WTC11 (cell line): Measurements from ENCODE around the gene ANKRD13D. TPM values are rescaled to one million over a fixed set of nuclear protein-coding genes. Genes with fewer than 3 reads are reported as not detected.

Experiments
- ATAC-seq: fragments of 200-7000 bp; cut with Tn5 transposase; 2 replicates; pipeline ENCODE4 v1.10.0; 2021; ENCODE audit warnings: mild to moderate bottlenecking, moderate library complexity
- CTCF ChIA-PET: fragments of 300-600 bp; sonication (Branson Sonifier 250); formaldehyde crosslinking; loops from one replicate; lab custom pipeline; 2021; ENCODE audit warnings: antibody characterized with exemption; lab: Charles Lee
- POLR2A ChIA-PET: fragments of 350-600 bp; sonication (Branson Sonifier 250); formaldehyde crosslinking; loops from one replicate; lab custom pipeline; 2021; ENCODE audit warnings: antibody characterized with exemption; lab: Charles Lee
- DNase-seq: peaks from one replicate; pipeline ENCODE4 v3.0.0; 2021; ENCODE audit warnings: low spot score
- H3K27ac Mint-ChIP-seq: 2 replicates; pipeline ENCODE4 v1.8.0; 2021; ENCODE audit warnings: mixed read lengths
- H3K27me3 Mint-ChIP-seq: 2 replicates; pipeline ENCODE4 v1.8.0; 2021; ENCODE audit warnings: low read depth, mild to moderate bottlenecking, moderate library complexity, mixed read lengths
- H3K36me3 Mint-ChIP-seq: 2 replicates; pipeline ENCODE4 v1.8.0; 2021; ENCODE audit warnings: mixed read lengths
- H3K4me1 Mint-ChIP-seq: 2 replicates; pipeline ENCODE4 v1.8.0; 2022; ENCODE audit warnings: mixed read lengths
- H3K4me3 Mint-ChIP-seq: 2 replicates; pipeline ENCODE4 v1.8.0; 2021; ENCODE audit warnings: mild to moderate bottlenecking, moderate library complexity, mixed read lengths
- H3K9me3 Mint-ChIP-seq: 2 replicates; pipeline ENCODE4 v1.8.0; 2021; ENCODE audit warnings: mixed read lengths
- ELF4 ChIP-seq: sonication (generic); formaldehyde crosslinking; IDR thresholded peaks from 2 replicates; pipeline ENCODE4 v1.8.1; 2022; ENCODE audit warnings: low read depth, mild to moderate bottlenecking, moderate library complexity, missing genetic modification reagents
- FOXK1 ChIP-seq: sonication (generic); formaldehyde crosslinking; IDR thresholded peaks from 2 replicates; pipeline ENCODE4 v1.8.0; 2022; ENCODE audit warnings: mild to moderate bottlenecking, moderate library complexity, missing genetic modification reagents
- GABPB1 ChIP-seq: sonication (generic); formaldehyde crosslinking; IDR thresholded peaks from 2 replicates; pipeline ENCODE4 v1.8.1; 2023; ENCODE audit warnings: mild to moderate bottlenecking, missing genetic modification reagents
- IRF2 ChIP-seq: sonication (generic); formaldehyde crosslinking; IDR thresholded peaks from 2 replicates; pipeline ENCODE4 v1.8.0; 2022; ENCODE audit warnings: low read depth, missing genetic modification reagents, borderline replicate concordance
- KAT7 ChIP-seq: sonication (generic); formaldehyde crosslinking; IDR thresholded peaks from 2 replicates; pipeline ENCODE4 v1.8.1; 2023; ENCODE audit warnings: missing genetic modification reagents, mild to moderate bottlenecking, borderline replicate concordance
- NR1H2 ChIP-seq: sonication (generic); formaldehyde crosslinking; IDR thresholded peaks from 2 replicates; pipeline ENCODE4 v1.9.0; 2021; ENCODE audit warnings: mild to moderate bottlenecking, moderate library complexity, missing genetic modification reagents
- OVOL2 ChIP-seq: fragments of 250-450 bp; sonication (Bioruptor Pico); IDR thresholded peaks from 2 replicates; pipeline ENCODE4 v1.9.0; 2021; ENCODE audit warnings: mild to moderate bottlenecking, borderline replicate concordance
- RORB ChIP-seq: fragments of 250-450 bp; sonication (Bioruptor Pico); IDR thresholded peaks from 2 replicates; pipeline ENCODE4 v1.9.0; 2021; ENCODE audit warnings: mild to moderate bottlenecking
- TEAD1 ChIP-seq: sonication (generic); formaldehyde crosslinking; IDR thresholded peaks from 2 replicates; pipeline ENCODE4 v1.8.0; 2022; ENCODE audit warnings: mild to moderate bottlenecking, missing genetic modification reagents
- total RNA-seq: library from RNA; stranded (reverse); gene quantifications from 3 replicates; pipeline ENCODE4 v1.2.3, GENCODE V29; 2021
- TF ChIP-seq, protein P1 (sequence below): sonication (generic); formaldehyde crosslinking; IDR thresholded peaks from 2 replicates; pipeline ENCODE4 v1.8.0; 2022; ENCODE audit warnings: mild to moderate bottlenecking, missing genetic modification reagents
- TF ChIP-seq, protein P2 (sequence below): fragments of 250-450 bp; sonication (Bioruptor Pico); IDR thresholded peaks from 2 replicates; pipeline ENCODE4 v1.9.0; 2021; ENCODE audit warnings: mild to moderate bottlenecking
- TF ChIP-seq, protein P3 (sequence below): sonication (generic); formaldehyde crosslinking; conservative IDR thresholded peaks from 2 replicates; pipeline ENCODE4 v1.8.1; 2023; ENCODE audit warnings: mild to moderate bottlenecking, low read depth, missing genetic modification reagents, moderate library complexity
- TF ChIP-seq, protein P4 (sequence below): sonication (generic); formaldehyde crosslinking; IDR thresholded peaks from 2 replicates; pipeline ENCODE4 v1.8.1; 2023; ENCODE audit warnings: mild to moderate bottlenecking, moderate library complexity, missing genetic modification reagents
- TF ChIP-seq, protein P5 (sequence below): fragments of 250-450 bp; sonication (Bioruptor Pico); IDR thresholded peaks from 2 replicates; pipeline ENCODE4 v1.9.0; 2021; ENCODE audit warnings: mild to moderate bottlenecking, borderline replicate concordance
- TF ChIP-seq, protein P6 (sequence below): fragments of 250-450 bp; sonication (Bioruptor Pico); IDR thresholded peaks from 2 replicates; pipeline ENCODE4 v2.1.2; 2022; ENCODE audit warnings: mild to moderate bottlenecking, moderate library complexity
- TF ChIP-seq, protein P7 (sequence below): sonication (generic); formaldehyde crosslinking; IDR thresholded peaks from 2 replicates; pipeline ENCODE4 v1.8.1; 2022; ENCODE audit warnings: mild to moderate bottlenecking, moderate library complexity, missing genetic modification reagents

Gene ANKRD13D
- total RNA-seq, 1 experiment from 2014 or later: 55.5 TPM

DNA sequence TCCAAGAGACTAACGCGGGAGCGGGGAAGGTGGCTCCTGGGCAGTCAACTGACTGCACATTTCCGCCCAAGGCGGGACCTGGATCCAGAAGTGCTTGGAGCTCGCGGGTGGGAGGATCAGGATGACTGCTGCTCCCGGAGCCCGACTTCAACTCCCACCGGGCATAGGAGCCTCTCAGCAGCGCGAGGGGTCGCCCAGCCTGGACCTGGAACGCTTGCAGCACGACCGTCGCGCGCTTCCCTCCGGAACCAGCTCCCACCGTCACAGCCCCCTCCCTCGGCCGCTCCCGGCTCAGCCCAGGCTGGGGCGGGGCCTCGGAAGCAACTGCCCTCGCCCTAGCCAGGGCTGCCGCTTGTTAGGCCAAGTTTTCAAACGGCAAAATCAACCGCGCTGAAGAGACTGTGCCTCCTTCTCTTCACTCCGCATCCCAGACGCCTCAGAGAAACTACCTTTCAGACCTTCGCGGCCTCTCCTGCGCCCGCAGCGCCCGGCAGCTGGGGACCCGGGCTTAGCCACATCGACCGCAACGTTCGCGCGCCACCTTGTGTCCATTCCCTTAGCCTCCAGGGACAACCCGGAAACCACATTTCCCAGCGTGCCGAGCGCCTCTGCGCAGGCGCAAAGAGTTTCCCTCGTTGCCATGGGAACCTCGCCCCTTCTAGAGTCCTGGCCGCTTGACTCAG, 28.2 kb downstream of the ANKRD13D start (continued):
- TF ChIP-seq, protein P1, sequence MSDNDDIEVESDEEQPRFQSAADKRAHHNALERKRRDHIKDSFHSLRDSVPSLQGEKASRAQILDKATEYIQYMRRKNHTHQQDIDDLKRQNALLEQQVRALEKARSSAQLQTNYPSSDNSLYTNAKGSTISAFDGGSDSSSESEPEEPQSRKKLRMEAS: peak; percentile 59; the same call in 1 of the 2 replicates
- TF ChIP-seq, protein P2, sequence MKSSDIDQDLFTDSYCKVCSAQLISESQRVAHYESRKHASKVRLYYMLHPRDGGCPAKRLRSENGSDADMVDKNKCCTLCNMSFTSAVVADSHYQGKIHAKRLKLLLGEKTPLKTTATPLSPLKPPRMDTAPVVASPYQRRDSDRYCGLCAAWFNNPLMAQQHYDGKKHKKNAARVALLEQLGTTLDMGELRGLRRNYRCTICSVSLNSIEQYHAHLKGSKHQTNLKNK (CRISPR knock-in tag): no peak
- TF ChIP-seq KAT7 (CRISPR knock-in tag) (no peak), ELF4 (peak; percentile 15; the same call in 1 of the 2 replicates), IRF2 (no peak), FOXK1 (CRISPR knock-in tag) (no peak; the same call in 1 of the 2 replicates), OVOL2 (CRISPR knock-in tag) (no peak)
- TF ChIP-seq, protein P3, sequence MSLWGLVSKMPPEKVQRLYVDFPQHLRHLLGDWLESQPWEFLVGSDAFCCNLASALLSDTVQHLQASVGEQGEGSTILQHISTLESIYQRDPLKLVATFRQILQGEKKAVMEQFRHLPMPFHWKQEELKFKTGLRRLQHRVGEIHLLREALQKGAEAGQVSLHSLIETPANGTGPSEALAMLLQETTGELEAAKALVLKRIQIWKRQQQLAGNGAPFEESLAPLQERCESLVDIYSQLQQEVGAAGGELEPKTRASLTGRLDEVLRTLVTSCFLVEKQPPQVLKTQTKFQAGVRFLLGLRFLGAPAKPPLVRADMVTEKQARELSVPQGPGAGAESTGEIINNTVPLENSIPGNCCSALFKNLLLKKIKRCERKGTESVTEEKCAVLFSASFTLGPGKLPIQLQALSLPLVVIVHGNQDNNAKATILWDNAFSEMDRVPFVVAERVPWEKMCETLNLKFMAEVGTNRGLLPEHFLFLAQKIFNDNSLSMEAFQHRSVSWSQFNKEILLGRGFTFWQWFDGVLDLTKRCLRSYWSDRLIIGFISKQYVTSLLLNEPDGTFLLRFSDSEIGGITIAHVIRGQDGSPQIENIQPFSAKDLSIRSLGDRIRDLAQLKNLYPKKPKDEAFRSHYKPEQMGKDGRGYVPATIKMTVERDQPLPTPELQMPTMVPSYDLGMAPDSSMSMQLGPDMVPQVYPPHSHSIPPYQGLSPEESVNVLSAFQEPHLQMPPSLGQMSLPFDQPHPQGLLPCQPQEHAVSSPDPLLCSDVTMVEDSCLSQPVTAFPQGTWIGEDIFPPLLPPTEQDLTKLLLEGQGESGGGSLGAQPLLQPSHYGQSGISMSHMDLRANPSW (CRISPR knock-in tag): no peak
- TF ChIP-seq, protein P4, sequence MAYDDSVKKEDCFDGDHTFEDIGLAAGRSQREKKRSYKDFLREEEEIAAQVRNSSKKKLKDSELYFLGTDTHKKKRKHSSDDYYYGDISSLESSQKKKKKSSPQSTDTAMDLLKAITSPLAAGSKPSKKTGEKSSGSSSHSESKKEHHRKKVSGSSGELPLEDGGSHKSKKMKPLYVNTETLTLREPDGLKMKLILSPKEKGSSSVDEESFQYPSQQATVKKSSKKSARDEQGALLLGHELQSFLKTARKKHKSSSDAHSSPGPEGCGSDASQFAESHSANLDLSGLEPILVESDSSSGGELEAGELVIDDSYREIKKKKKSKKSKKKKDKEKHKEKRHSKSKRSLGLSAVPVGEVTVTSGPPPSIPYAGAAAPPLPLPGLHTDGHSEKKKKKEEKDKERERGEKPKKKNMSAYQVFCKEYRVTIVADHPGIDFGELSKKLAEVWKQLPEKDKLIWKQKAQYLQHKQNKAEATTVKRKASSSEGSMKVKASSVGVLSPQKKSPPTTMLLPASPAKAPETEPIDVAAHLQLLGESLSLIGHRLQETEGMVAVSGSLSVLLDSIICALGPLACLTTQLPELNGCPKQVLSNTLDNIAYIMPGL (CRISPR knock-in tag): peak; percentile 90
- TF ChIP-seq, protein P5, sequence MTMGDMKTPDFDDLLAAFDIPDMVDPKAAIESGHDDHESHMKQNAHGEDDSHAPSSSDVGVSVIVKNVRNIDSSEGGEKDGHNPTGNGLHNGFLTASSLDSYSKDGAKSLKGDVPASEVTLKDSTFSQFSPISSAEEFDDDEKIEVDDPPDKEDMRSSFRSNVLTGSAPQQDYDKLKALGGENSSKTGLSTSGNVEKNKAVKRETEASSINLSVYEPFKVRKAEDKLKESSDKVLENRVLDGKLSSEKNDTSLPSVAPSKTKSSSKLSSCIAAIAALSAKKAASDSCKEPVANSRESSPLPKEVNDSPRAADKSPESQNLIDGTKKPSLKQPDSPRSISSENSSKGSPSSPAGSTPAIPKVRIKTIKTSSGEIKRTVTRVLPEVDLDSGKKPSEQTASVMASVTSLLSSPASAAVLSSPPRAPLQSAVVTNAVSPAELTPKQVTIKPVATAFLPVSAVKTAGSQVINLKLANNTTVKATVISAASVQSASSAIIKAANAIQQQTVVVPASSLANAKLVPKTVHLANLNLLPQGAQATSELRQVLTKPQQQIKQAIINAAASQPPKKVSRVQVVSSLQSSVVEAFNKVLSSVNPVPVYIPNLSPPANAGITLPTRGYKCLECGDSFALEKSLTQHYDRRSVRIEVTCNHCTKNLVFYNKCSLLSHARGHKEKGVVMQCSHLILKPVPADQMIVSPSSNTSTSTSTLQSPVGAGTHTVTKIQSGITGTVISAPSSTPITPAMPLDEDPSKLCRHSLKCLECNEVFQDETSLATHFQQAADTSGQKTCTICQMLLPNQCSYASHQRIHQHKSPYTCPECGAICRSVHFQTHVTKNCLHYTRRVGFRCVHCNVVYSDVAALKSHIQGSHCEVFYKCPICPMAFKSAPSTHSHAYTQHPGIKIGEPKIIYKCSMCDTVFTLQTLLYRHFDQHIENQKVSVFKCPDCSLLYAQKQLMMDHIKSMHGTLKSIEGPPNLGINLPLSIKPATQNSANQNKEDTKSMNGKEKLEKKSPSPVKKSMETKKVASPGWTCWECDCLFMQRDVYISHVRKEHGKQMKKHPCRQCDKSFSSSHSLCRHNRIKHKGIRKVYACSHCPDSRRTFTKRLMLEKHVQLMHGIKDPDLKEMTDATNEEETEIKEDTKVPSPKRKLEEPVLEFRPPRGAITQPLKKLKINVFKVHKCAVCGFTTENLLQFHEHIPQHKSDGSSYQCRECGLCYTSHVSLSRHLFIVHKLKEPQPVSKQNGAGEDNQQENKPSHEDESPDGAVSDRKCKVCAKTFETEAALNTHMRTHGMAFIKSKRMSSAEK (CRISPR knock-in tag): no peak
- TF ChIP-seq, all 79 proteins: peak for 11

DNA sequence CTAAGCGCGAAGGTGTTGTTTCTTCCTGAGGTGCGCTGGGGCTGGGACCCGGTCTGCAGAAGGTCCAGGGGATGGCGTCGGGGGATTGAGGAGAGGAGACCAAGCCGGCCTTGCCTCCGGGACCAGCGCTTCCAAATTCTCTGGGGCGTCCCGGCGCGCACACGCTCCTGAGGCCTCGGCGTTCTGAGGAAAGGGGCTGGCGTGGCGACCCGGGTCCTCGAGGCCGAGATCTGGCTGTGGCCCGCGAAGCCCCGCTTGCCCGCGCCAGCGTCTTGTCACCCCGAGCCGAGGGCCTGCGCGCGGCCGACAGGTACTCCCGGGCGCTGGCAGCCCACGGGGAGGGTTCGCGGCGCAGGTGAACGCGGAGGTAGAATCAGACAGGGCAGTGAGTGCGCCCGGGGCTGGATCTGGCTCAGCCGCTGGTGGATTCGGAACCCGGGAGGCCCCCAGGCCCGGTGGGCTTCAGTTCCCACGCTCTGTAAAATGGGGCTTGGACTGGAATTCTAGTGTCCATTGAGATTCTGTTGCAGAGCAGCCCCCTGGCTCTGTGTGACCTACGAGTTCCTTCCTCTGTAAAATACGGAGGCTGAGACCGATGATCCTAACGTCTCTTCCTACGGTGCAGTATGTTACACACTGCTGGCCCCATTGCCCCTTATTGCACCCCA, 28.9 kb downstream of the ANKRD13D start:
- POLR2A ChIA-PET: interaction anchor here (0.9 to 1.4 kb wide), 5 partner anchors 15 to 96 kb away, joined by 3 to 10 read pairs (median 4); partner anchors contain the start of genes GRK2, POLD4 and SSH3
- Mint-ChIP-seq H3K27ac (no peak overlapping the region; the same call in 1 of the 2 replicates), H3K36me3 (no peaks in the 10 kb centered on the region), H3K9me3 (no peaks in the 10 kb centered on the region), H3K4me1 (peaks cover 5% of the 10 kb centered on the region), H3K4me3 (peak overlapping the region; percentile 91), H3K27me3 (peaks cover 41% of the 10 kb centered on the region)
- ATAC-seq (peak; percentile 11; the same call in 1 of the 2 replicates), DNase-seq (peak; percentile 49)
- CTCF ChIA-PET: interaction anchor here (0.5 to 5.4 kb wide), 50 partner anchors 8 to 1322 kb away, joined by 3 to 122 read pairs (median 6); partner anchors contain the start of genes AIP, ANKRD13D, CLCF1 and GRK2
- TF ChIP-seq FOXK1 (CRISPR knock-in tag) (peak; percentile 78; the same call in 1 of the 2 replicates), RORB (CRISPR knock-in tag) (no peak), TEAD1 (CRISPR knock-in tag) (peak; percentile 45; the same call in 1 of the 2 replicates), GABPB1 (0 out of 2 replicates have a peak, but pooled peaks have one; percentile 8), NR1H2 (CRISPR knock-in tag) (no peak)
- TF ChIP-seq, protein P6, sequence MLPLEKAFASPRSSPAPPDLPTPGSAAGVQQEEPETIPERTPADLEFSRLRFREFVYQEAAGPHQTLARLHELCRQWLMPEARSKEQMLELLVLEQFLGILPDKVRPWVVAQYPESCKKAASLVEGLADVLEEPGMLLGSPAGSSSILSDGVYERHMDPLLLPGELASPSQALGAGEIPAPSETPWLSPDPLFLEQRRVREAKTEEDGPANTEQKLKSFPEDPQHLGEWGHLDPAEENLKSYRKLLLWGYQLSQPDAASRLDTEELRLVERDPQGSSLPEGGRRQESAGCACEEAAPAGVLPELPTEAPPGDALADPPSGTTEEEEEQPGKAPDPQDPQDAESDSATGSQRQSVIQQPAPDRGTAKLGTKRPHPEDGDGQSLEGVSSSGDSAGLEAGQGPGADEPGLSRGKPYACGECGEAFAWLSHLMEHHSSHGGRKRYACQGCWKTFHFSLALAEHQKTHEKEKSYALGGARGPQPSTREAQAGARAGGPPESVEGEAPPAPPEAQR: no peak
- TF ChIP-seq, protein P7, sequence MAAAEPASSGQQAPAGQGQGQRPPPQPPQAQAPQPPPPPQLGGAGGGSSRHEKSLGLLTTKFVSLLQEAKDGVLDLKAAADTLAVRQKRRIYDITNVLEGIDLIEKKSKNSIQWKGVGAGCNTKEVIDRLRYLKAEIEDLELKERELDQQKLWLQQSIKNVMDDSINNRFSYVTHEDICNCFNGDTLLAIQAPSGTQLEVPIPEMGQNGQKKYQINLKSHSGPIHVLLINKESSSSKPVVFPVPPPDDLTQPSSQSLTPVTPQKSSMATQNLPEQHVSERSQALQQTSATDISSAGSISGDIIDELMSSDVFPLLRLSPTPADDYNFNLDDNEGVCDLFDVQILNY (CRISPR knock-in tag): peak; percentile 21; the same call in 1 of the 2 replicates
